Activated CD4-positive, alpha-beta memory T cell treated with anti-CD3 and anti-CD28 coated beads for 36 hours (primary cell): ENCODE measurements around the gene SLX4IP. TPM values are rescaled to one million over a fixed set of nuclear protein-coding genes. Genes with fewer than 3 reads are reported as not detected.

Source experiments
- CTCF ChIA-PET: fragments of 350-600 bp; sonication (Branson Sonifier 250); formaldehyde crosslinking; loops from one replicate; lab custom pipeline; 2021; ENCODE audit warnings: antibody characterized with exemption, inconsistent platforms; lab: Charles Lee
- POLR2A ChIA-PET: fragments of 350-600 bp; sonication (Branson Sonifier 250); formaldehyde crosslinking; loops from one replicate; lab custom pipeline; 2021; ENCODE audit warnings: antibody characterized with exemption; lab: Charles Lee
- DNase-seq: peaks from one replicate; pipeline ENCODE4 v3.0.0-alpha.2; 2020
- H3K27ac Mint-ChIP-seq: one replicate; pipeline ENCODE4 v1.8.0; 2021; ENCODE audit warnings: mixed read lengths
- H3K27me3 Mint-ChIP-seq: one replicate; pipeline ENCODE4 v1.8.0; 2021; ENCODE audit warnings: mixed read lengths
- H3K36me3 Mint-ChIP-seq: one replicate; pipeline ENCODE4 v1.8.0; 2021; ENCODE audit warnings: mixed read lengths
- H3K4me1 Mint-ChIP-seq: one replicate; pipeline ENCODE4 v1.8.0; 2021; ENCODE audit warnings: low read depth, mixed read lengths
- H3K4me3 Mint-ChIP-seq: one replicate; pipeline ENCODE4 v1.8.0; 2021; ENCODE audit warnings: mild to moderate bottlenecking, mixed read lengths
- H3K9me3 Mint-ChIP-seq: one replicate; pipeline ENCODE4 v1.8.0; 2021; ENCODE audit warnings: mixed read lengths
- intact Hi-C: fragments of 100-400 bp; cut with micrococcal nuclease; formaldehyde crosslinking; loops from one replicate; pipeline ENCODE4 v1.15.1; 2023
- total RNA-seq, 2 experiments: library from RNA; stranded (reverse); gene quantifications; one replicate each; pipeline ENCODE4 v1.2.3, GENCODE V29; 2021

The SLX4IP gene
- total RNA-seq, 2 experiments from 2014 or later: 5.5 to 6.3 TPM

- Mint-ChIP-seq H3K27ac (no peak overlapping the region), H3K27me3 (peaks cover 23% of the 10 kb centered on the region), H3K4me3 (no peak overlapping the region), H3K4me1 (no peaks in the 10 kb centered on the region), H3K36me3 (no peaks in the 10 kb centered on the region), H3K9me3 (no peaks in the 10 kb centered on the region)
- intact Hi-C loops: no loop called here
- ChIA-PET CTCF (interaction anchor here (0.6 kb wide), 1 partner anchor 1049 kb away, joined by 3 read pairs; no protein-coding TSS in a partner anchor), POLR2A (no interaction called here)
- no peak for DNase-seq
Observed at GRCh38 chr20:10654630-10655029, 219.5 kb downstream of the SLX4IP start.

DNA sequence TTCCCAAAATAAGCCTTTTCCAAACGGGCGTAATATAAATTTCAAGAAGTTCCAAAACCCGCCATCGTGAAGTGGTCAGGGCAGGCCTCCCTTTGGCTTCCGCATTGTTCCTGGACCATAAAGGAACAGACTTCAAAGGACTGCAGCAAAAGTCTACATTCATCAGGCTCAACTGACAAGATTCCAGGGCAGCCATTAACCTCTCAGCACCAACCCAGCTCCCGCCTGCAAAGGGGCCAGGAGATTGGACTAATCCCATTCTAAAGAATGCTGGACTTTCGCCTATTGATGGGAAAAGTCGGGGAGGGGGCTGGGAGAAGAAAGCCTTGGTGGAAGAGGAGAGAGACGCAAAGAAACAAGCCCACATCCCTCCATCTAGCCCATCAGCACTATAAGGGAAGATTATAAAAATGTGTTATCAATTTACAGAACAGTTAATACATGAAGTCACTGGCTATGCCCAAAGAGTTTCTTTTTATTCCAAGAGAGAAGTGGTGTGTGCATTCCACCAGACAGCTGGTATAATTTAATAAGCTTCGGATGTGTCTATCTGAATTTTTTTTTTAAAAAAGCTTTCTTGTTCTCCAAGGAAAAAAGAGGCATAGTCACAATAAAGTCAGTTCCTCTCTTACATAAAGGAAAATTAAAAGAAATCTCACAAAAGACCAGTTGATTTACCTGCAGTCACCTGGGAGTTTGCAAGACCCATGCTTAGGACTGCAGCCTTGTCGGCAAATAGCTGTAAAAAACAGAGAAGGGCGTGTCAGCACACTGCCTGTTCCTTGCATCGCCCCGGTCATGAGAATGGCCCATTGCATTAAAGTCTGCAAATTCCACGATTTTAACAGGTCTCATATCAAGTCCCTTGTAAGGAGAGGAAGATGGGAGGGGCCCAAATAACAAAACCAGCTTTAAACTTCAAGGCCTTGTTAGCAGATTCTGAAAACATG, 220.9 kb downstream of the SLX4IP start:
- no peak for DNase-seq
- no peak overlapping the region for H3K27ac Mint-ChIP-seq
- CTCF ChIA-PET: no interaction called here
- H3K4me3 Mint-ChIP-seq: no peak overlapping the region
- no peaks in the 10 kb centered on the region for H3K9me3 Mint-ChIP-seq
- peaks cover 31% of the 10 kb centered on the region for H3K27me3 Mint-ChIP-seq
- intact Hi-C loops: no loop called here
- H3K4me1 Mint-ChIP-seq: no peaks in the 10 kb centered on the region
- POLR2A ChIA-PET: no interaction called here
- H3K36me3 Mint-ChIP-seq: no peaks in the 10 kb centered on the region

- no peak overlapping the region for H3K4me3 Mint-ChIP-seq
- no peak for DNase-seq
- CTCF ChIA-PET: no interaction called here
- peaks cover 40% of the 10 kb centered on the region for H3K27me3 Mint-ChIP-seq
- H3K36me3 Mint-ChIP-seq: no peaks in the 10 kb centered on the region
- no peaks in the 10 kb centered on the region for H3K9me3 Mint-ChIP-seq
- H3K27ac Mint-ChIP-seq: no peak overlapping the region
- POLR2A ChIA-PET: no interaction called here
- intact Hi-C loops: no loop called here
- H3K4me1 Mint-ChIP-seq: no peaks in the 10 kb centered on the region
Observed at GRCh38 chr20:10657453-10657852, 222.3 kb downstream of the SLX4IP start.

DNA sequence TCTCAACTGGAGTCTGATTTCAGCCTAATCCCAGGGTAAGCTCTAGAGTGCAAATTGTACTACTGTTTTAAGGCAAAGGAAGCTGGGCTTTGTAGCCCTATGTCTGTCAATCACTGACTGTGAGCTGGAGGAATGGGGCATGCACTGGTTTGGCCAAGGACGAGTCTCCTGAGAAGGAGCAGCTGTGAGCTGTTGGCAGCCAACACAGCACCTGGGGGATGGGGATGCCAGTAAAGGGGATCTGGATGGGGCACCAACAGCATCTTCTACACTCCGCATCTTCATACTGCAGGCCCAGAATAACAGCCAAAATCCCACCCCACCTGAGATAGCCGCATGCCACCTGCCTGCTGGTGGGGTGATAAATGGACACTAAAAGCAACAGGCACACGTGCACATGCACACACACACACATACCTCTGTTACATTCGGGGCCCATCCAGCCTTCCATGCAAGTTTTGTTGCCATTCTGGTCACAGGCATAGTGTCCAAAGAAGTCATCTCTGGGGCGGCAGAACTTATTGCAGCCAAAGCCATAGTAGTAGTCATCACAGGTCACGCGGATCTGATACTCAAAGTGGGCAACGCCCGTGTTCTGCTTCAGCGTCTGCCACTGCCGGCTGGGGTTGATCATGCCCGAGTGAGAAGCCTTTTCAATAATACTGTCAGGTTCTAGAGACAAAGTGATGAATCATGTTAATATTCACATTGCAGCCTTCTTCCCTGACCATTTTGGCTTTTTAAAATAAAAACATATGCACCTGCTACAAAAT, 223.1 kb downstream of the SLX4IP start:
- intact Hi-C loops: no loop called here
- Mint-ChIP-seq H3K4me1 (no peaks in the 10 kb centered on the region), H3K4me3 (no peak overlapping the region), H3K27me3 (peaks cover 43% of the 10 kb centered on the region), H3K36me3 (no peaks in the 10 kb centered on the region), H3K9me3 (no peaks in the 10 kb centered on the region), H3K27ac (no peak overlapping the region)
- ChIA-PET CTCF (interaction anchor here (1.2 kb wide), 1 partner anchor 190 kb away, joined by 3 read pairs; no protein-coding TSS in a partner anchor), POLR2A (no interaction called here)
- no peak for DNase-seq

GRCh38 chr20:10658876-10659632, 223.9 kb downstream of the SLX4IP start:
- H3K36me3 Mint-ChIP-seq: no peaks in the 10 kb centered on the region
- no peak overlapping the region for H3K4me3 Mint-ChIP-seq
- peaks cover 47% of the 10 kb centered on the region for H3K27me3 Mint-ChIP-seq
- no peaks in the 10 kb centered on the region for H3K4me1 Mint-ChIP-seq
- POLR2A ChIA-PET: no interaction called here
- no peak for DNase-seq
- no peak overlapping the region for H3K27ac Mint-ChIP-seq
- intact Hi-C loops: no loop called here
- CTCF ChIA-PET: interaction anchor here (1.2 kb wide), 1 partner anchor 190 kb away, joined by 3 read pairs; no protein-coding TSS in a partner anchor
- H3K9me3 Mint-ChIP-seq: no peaks in the 10 kb centered on the region

DNA sequence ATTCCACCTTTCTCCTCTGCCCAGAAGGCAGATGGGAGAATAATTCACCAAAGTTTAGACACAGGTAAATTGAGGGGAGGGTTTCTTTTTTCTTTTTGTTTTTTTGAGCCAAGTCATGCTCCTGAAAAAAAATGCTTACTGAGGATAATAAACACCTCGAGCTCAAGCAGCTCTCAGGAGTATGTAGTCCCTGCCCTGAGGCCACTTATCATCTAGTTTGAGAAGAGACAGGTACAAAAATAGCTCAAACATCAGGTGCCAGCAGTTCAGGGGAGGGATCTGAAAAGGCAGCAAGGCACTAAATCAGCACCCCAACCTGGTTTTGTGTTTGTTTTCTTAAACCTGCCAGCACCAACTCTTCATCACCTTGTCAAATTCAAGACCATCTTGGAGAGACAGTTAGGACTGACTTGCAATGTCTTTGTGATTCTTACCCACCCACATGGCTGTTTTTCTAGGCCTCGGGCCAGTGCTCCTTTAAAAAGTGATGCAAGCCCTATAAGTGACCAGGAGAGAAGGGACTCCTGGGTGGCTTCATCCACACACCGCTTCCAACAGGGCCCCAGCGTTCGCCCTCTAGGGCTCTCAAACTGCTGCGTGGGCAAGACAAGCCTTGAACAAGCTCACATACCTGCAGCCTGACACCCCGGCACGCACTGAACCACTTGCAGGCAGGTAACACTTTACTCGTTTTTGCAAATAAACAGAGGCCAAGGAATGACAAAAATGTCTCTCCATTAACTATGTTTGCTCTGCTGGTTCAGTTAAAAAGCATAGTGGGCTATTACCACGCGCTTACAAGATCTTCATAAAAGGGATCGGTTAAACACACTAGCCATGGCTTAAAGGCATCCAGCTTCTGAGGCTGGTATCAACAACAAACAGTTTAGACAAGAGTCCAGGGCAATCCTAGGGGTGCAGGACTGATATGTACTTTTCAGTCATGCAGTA, 224.8 kb downstream of the SLX4IP start:
- ChIA-PET CTCF (interaction anchor here (1.2 kb wide), 1 partner anchor 191 kb away, joined by 3 read pairs; no protein-coding TSS in a partner anchor), POLR2A (no interaction called here)
- peaks cover 39% of the 10 kb centered on the region for H3K27me3 Mint-ChIP-seq
- no peaks in the 10 kb centered on the region for H3K36me3 Mint-ChIP-seq
- intact Hi-C loops: no loop called here
- H3K4me1 Mint-ChIP-seq: no peaks in the 10 kb centered on the region
- no peaks in the 10 kb centered on the region for H3K9me3 Mint-ChIP-seq
- no peak overlapping the region for H3K4me3 Mint-ChIP-seq
- DNase-seq: no peak
- no peak overlapping the region for H3K27ac Mint-ChIP-seq

GRCh38 chr20:10660661-10661060, 225.6 kb downstream of the SLX4IP start:
- H3K9me3 Mint-ChIP-seq: no peaks in the 10 kb centered on the region
- ChIA-PET CTCF (no interaction called here), POLR2A (no interaction called here)
- H3K27me3 Mint-ChIP-seq: peaks cover 36% of the 10 kb centered on the region
- intact Hi-C loops: no loop called here
- H3K27ac Mint-ChIP-seq: no peak overlapping the region
- no peaks in the 10 kb centered on the region for H3K36me3 Mint-ChIP-seq
- no peaks in the 10 kb centered on the region for H3K4me1 Mint-ChIP-seq
- H3K4me3 Mint-ChIP-seq: no peak overlapping the region
- no peak for DNase-seq

- intact Hi-C loops: no loop called here
- Mint-ChIP-seq H3K27me3 (peaks cover 40% of the 10 kb centered on the region), H3K36me3 (no peaks in the 10 kb centered on the region), H3K9me3 (no peaks in the 10 kb centered on the region), H3K27ac (no peak overlapping the region), H3K4me1 (no peaks in the 10 kb centered on the region), H3K4me3 (no peak overlapping the region)
- no peak for DNase-seq
- ChIA-PET CTCF (no interaction called here), POLR2A (no interaction called here)
Observed at GRCh38 chr20:10661261-10661660, 226.2 kb downstream of the SLX4IP start.

GRCh38 chr20:10662151-10662550, 227.0 kb downstream of the SLX4IP start:
- Mint-ChIP-seq H3K4me1 (no peaks in the 10 kb centered on the region), H3K9me3 (no peaks in the 10 kb centered on the region), H3K27me3 (peaks cover 40% of the 10 kb centered on the region), H3K4me3 (no peak overlapping the region), H3K27ac (no peak overlapping the region), H3K36me3 (no peaks in the 10 kb centered on the region)
- ChIA-PET CTCF (no interaction called here), POLR2A (interaction anchor here (0.5 kb wide), 1 partner anchor 1083 kb away, joined by 3 read pairs; no protein-coding TSS in a partner anchor)
- intact Hi-C loops: no loop called here
- DNase-seq: no peak

DNA sequence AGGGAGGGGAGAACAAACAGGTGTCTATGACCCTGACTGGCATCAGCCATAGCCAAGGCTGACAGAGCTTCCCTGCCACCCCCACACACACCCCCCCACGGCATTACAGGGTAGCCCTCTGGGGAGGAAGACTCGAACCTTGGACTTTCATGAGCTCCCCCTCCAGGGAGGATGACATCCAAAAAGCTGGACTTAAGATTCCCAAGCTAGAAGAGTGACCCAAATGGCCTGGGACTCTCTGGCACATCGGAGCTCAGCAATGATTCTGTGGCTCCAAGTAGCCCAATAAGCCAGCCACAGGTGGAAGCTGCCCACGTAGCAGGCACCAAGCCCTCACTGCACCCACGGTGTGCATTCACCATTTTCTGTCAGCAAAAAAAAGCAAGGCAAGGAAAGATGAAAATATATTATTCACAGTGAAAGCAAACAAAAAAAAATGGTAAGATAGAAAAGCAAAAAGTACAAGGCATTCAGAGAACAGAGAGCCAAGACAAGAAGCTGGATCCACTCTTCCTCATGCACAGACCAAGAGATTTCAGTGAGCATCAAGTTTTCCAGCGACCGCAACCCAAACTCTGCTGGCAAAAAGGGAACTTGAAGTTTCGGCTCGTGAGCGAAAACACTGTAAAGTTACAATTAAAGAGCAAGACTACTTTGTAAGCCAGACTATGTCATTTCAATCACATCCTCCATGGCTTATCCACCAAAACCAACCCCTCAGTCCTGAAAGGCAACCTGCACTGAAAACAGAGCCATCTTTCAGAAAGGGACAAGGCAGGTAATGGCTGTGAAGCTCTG, 227.8 kb downstream of the SLX4IP start:
- peaks cover 44% of the 10 kb centered on the region for H3K27me3 Mint-ChIP-seq
- DNase-seq: no peak
- H3K4me3 Mint-ChIP-seq: no peak overlapping the region
- H3K36me3 Mint-ChIP-seq: no peaks in the 10 kb centered on the region
- H3K9me3 Mint-ChIP-seq: no peaks in the 10 kb centered on the region
- CTCF ChIA-PET: no interaction called here
- H3K4me1 Mint-ChIP-seq: no peaks in the 10 kb centered on the region
- intact Hi-C loops: no loop called here
- no peak overlapping the region for H3K27ac Mint-ChIP-seq
- POLR2A ChIA-PET: interaction anchor here (0.5 kb wide), 1 partner anchor 1084 kb away, joined by 3 read pairs; no protein-coding TSS in a partner anchor
